ENCODE data around the gene PPDPF. TPM values are rescaled to one million over a fixed set of nuclear protein-coding genes. Genes with fewer than 3 reads are reported as not detected.
"Not testable (repeated sequence)": the region's sequence is repeated elsewhere in the genome, so short reads cannot be mapped to it uniquely, and the experiment has no call there.

PPDPF gene
- total RNA-seq, 1 donor = 38.4 TPM

DNA sequence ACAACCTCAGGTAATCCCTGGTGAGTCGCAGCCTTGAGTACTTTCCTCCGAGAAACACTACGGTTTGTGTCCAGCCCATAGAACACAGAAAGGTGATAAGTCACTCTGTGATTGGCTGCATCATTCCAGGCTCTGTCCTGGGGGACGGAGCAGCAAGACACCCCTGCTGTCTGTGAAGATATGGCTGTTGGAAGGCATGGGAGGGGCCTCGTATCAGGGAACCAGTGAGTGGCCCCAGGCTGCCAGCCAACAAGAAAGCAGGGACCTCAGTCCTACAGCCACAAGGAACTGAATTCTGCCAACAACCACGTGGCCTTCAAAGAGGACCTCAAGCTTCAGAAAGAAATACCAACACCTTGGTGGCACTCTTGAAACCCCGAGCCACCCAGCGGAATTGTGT lies 15.3 kb upstream of the PPDPF start:
- H3K4me3 ChIP-seq (ENCODE audit: low read depth, low read length) = no peak overlapping the region
- TF ChIP-seq, protein P1, sequence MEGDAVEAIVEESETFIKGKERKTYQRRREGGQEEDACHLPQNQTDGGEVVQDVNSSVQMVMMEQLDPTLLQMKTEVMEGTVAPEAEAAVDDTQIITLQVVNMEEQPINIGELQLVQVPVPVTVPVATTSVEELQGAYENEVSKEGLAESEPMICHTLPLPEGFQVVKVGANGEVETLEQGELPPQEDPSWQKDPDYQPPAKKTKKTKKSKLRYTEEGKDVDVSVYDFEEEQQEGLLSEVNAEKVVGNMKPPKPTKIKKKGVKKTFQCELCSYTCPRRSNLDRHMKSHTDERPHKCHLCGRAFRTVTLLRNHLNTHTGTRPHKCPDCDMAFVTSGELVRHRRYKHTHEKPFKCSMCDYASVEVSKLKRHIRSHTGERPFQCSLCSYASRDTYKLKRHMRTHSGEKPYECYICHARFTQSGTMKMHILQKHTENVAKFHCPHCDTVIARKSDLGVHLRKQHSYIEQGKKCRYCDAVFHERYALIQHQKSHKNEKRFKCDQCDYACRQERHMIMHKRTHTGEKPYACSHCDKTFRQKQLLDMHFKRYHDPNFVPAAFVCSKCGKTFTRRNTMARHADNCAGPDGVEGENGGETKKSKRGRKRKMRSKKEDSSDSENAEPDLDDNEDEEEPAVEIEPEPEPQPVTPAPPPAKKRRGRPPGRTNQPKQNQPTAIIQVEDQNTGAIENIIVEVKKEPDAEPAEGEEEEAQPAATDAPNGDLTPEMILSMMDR (IDR thresholded peaks at IDR 0.05; ENCODE audit: insufficient read depth, low read depth, low read length) = no peak
- DNase-seq (ENCODE audit: low read depth) = no peak

DNA sequence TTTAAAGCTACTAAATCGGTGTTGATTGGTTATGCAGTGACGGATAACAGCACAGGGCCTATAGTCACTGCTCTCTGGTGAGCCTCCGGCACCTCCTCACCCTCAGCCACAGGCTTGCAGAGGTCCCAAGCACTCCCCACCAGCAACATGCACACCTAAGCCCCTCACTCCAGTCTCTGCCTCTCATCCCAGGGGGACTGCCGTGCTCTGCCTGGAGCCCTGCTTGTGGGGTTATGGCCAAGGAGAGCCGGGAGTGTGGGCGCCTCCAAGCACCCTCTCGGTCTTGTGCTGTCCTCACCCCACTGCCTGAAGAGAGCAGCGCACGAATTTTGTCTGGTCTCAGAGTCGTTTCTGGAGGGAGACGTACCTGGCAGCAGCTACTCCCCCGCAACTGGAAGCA lies 14.8 kb upstream of the PPDPF start:
- DNase-seq (ENCODE audit: low read depth) = no peak
- TF ChIP-seq, protein P1 (IDR thresholded peaks at IDR 0.05; ENCODE audit: insufficient read depth, low read depth, low read length) = no peak

DNA sequence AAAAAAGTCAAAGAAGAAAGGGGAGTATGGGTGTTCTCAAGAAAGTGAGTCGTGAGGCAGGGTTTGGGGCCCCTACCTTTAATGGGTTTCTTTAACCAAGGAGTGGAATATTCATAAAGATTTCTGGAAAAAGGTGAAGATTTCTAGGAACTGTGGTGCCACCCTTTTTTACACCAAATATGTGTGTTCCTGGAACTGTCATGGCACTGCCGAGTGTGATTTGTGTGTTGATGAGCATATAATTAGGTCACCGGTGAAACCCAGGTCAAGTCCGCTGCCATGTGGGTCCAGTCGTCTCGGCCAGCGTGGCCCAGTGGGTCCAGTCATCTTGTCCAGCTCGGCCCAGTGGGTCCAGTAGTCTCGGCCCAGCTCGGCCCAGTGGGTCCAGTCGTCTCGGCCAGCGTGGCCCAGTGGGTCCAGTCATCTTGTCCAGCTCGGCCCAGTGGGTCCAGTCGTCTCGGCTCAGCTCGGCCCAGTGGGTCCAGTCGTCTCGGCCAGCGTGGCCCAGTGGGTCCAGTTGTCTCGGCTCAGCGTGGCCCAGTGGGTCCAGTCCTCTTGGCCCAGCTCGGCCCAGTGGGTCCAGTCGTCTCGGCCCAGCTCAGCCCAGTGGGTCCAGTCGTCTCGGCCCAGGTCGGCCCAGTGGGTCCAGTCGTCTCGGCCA lies 13.4 kb upstream of the PPDPF start:
- H3K4me3 ChIP-seq (ENCODE audit: low read depth, low read length) = no peak overlapping the region
- TF ChIP-seq, protein P1 (IDR thresholded peaks at IDR 0.05; ENCODE audit: insufficient read depth, low read depth, low read length) = no peak
- no peak for DNase-seq (ENCODE audit: low read depth)

More for the DNA sequence above, 14.8 kb upstream of the PPDPF start:
- H3K4me3 ChIP-seq (ENCODE audit: low read depth, low read length) = no peak overlapping the region

DNA sequence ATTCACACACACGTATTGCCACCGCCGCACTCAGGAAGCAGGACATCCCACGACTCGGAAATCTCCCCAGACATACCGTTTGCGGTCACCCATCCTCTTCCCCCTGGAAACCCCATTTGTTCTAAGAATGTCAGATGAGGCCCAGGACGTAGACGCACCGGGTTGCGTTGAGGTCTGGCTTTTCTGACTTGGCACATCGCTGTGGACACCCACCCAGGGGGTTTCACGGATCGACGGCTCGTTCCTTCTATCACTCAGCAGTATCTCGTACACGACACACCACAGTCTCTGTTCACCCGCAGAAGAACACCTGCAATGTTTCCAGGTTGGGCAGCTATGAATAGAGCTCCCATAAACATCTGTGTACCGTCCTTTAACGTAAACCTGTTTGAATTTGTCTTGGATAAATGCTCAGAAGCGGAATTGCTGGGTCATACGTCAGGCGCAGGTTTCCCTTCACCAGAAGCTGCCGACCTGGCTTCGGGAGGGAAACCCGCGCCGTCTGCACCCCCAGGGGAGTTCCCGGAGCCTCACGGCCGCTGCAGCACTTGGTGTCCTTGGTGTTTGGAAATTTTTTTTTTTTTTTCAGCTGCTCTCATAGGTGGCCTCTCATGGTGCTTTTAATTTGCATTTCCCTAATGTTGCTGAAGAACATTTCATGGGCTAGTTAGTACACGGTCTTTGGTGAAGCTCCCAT lies 12.3 kb upstream of the PPDPF start:
- no peak for DNase-seq (ENCODE audit: low read depth)
- TF ChIP-seq, protein P1 (IDR thresholded peaks at IDR 0.05; ENCODE audit: insufficient read depth, low read depth, low read length) = no peak
- no peak overlapping the region for H3K4me3 ChIP-seq (ENCODE audit: low read depth, low read length)

DNA sequence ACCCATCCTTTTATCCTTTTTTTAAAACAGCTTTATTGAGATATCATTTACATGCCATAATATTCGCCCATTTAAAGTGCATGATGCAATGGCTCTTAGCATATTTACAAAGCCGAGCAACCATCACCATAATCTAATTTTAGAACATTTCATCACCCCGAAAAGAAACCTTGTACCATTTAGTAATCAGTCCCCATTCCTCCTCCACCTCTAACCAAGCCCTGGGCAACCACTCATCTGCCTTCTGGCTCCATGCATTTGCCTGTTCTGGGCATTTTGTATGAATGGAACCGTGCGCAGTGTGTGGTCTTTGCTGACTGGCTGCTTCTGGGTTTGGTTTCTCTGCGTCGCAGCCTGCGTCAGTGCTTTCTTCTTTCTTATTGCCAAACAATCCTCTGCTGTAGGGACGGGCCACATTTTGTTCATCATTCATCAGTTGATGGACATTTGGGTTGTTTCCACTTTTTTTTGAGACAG lies 11.4 kb upstream of the PPDPF start:
- no peak overlapping the region for H3K4me3 ChIP-seq (ENCODE audit: low read depth, low read length)
- no peak for DNase-seq (ENCODE audit: low read depth)

DNA sequence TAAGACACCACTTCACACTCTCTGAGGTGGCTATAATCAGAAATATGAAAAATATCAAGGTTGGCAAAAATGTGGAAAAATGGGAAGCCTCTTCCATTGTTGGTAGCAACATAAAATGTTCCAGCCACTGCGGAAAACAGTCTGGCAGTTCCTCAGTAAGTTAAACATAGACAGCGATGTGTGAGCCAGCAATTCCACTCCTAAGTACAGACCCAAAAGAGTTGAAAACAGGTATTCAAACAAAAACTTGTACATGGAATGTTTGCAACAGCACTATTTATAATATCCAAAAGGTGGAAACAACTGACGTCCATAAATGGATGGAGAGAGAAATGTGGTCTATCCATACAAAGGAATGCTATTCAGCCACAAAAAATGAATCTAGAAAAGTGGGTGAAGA lies 7.4 kb upstream of the PPDPF start:
- TF ChIP-seq, protein P1 (IDR thresholded peaks at IDR 0.05; ENCODE audit: insufficient read depth, low read depth, low read length) = no peak
- no peak for DNase-seq (ENCODE audit: low read depth)
- H3K4me3 ChIP-seq (ENCODE audit: low read depth, low read length) = no peak overlapping the region

More for the DNA sequence above, 11.4 kb upstream of the PPDPF start:
- TF ChIP-seq, protein P1 (IDR thresholded peaks at IDR 0.05; ENCODE audit: insufficient read depth, low read depth, low read length) = no peak

DNA sequence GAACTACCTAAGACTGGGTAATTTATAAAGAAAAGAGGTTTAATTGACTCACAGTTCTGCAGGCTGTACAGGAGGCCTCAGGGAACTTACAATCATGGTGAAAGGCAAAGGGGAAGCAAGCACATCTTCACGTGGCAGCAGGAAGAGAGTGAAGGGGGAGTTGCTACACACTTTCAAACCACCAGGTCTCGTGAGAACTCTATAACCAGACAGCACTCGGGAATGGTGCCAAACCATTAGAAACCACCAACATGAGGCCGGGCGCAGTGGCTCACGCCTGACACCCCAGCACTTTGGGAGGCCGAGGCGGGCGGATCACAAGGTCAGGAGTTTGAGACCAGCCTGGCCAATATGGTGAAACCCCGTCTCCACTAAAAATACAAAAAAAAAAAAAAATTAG lies 6.0 kb upstream of the PPDPF start:
- DNase-seq (ENCODE audit: low read depth); H3K4me3 ChIP-seq (ENCODE audit: low read depth, low read length): not testable (repeated sequence)

Data from fibroblast of villous mesenchyme (primary cell).